DND-41 (cell line): ENCODE results near the gene DGUOK.

ENCODE experiments used
- CTCF ChIP-seq: IDR thresholded peaks from 2 replicates; pipeline ENCODE4 v1.5.1; 2012; ENCODE audit warnings: borderline replicate concordance, low read length, moderate library complexity, mild to moderate bottlenecking; ENCODE audit not compliant: poor library complexity, severe bottlenecking; ENCODE audit errors: extremely low read depth
- EZH2 ChIP-seq: IDR thresholded peaks from 3 replicates; pipeline ENCODE4 v1.6.1; 2012; ENCODE audit warnings: borderline replicate concordance, low read depth, mild to moderate bottlenecking, moderate library complexity, low read length, inconsistent platforms; ENCODE audit not compliant: severe bottlenecking

GRCh38 chr2:73998933-73999332 is 72.3 kb downstream of the DGUOK start:
- TF ChIP-seq CTCF (no peak), EZH2 (no peak)
